OCI-LY1 (cell line): Measurements from ENCODE around the gene ST3GAL2.

Source experiments
- H2AFZ ChIP-seq: fragments of 200-600 bp; sonication (generic), shearing (Covaris generic); 2 replicates; pipeline ENCODE4 v1.6.0; 2014; ENCODE audit warnings: antibody characterized with exemption, mild to moderate bottlenecking, low read length
- H3F3A ChIP-seq: fragments of 200-600 bp; sonication (generic), shearing (Covaris generic); 2 replicates; pipeline ENCODE4 v1.6.0; 2014; ENCODE audit warnings: mild to moderate bottlenecking, antibody characterized with exemption, low read length, moderate library complexity; ENCODE audit not compliant: insufficient read depth
- H3K27ac ChIP-seq: fragments of 200-600 bp; sonication (generic); 2 replicates; pipeline ENCODE4 v1.5.1; 2014; ENCODE audit warnings: low read length, mixed run types, mild to moderate bottlenecking, low read depth; ENCODE audit not compliant: poor library complexity, severe bottlenecking
- H3K27me3 ChIP-seq: fragments of 200-600 bp; sonication (generic); 2 replicates; pipeline ENCODE4 v1.6.0; 2014; ENCODE audit warnings: antibody characterized with exemption, mild to moderate bottlenecking, low read length, moderate library complexity; ENCODE audit not compliant: insufficient read depth
- H3K36me3 ChIP-seq: fragments of 200-600 bp; sonication (generic); 2 replicates; pipeline ENCODE4 v1.6.1; 2014; ENCODE audit warnings: mild to moderate bottlenecking, antibody characterized with exemption, low read length, moderate library complexity, mixed read lengths; ENCODE audit not compliant: insufficient read depth
- H3K4me1 ChIP-seq: fragments of 200-600 bp; sonication (generic); 2 replicates; pipeline ENCODE4 v1.5.1; 2014; ENCODE audit warnings: mild to moderate bottlenecking, low read length, moderate library complexity; ENCODE audit not compliant: insufficient read depth, severe bottlenecking
- H3K4me2 ChIP-seq: fragments of 200-600 bp; sonication (generic), shearing (Covaris generic); 2 replicates; pipeline ENCODE4 v1.6.1; 2014; ENCODE audit warnings: low read length
- H3K4me3 ChIP-seq: fragments of 200-600 bp; sonication (generic); 2 replicates; pipeline ENCODE4 v1.5.1; 2014; ENCODE audit warnings: low read length, low read depth, mild to moderate bottlenecking, mixed read lengths; ENCODE audit not compliant: poor library complexity, severe bottlenecking
- H3K79me2 ChIP-seq: fragments of 200-600 bp; shearing (Covaris generic); 2 replicates; pipeline ENCODE4 v1.6.1; 2016; ENCODE audit warnings: mixed run types, low read length, mixed read lengths; ENCODE audit not compliant: insufficient read depth
- H3K9ac ChIP-seq: fragments of 200-600 bp; sonication (generic), shearing (Covaris generic); 2 replicates; pipeline ENCODE4 v1.6.1; 2014; ENCODE audit warnings: mild to moderate bottlenecking, low read length, mixed read lengths
- H3K9me2 ChIP-seq: fragments of 200-600 bp; sonication (generic), shearing (Covaris generic); 2 replicates; pipeline ENCODE4 v1.6.1; 2014; ENCODE audit warnings: low read depth, mild to moderate bottlenecking, low read length, mixed read lengths
- H3K9me3 ChIP-seq: fragments of 200-600 bp; shearing (Covaris generic); 2 replicates; pipeline ENCODE4 v1.6.1; 2014; ENCODE audit warnings: low read length, mixed read lengths
- H4K20me1 ChIP-seq: fragments of 200-600 bp; sonication (generic), shearing (Covaris generic); 2 replicates; pipeline ENCODE4 v1.6.0; 2016; ENCODE audit warnings: mild to moderate bottlenecking, low read length; ENCODE audit not compliant: insufficient read depth
- EZH2 ChIP-seq: fragments of 200-600 bp; sonication (generic), shearing (Covaris generic); IDR thresholded peaks from 2 replicates; pipeline ENCODE4 v1.8.0; 2017; ENCODE audit warnings: borderline replicate concordance, mixed run types, mild to moderate bottlenecking, antibody characterized with exemption, low read length, moderate library complexity, mixed read lengths
- TF ChIP-seq, protein P1 (sequence below): fragments of 200-600 bp; sonication (generic), shearing (Covaris generic); IDR thresholded peaks from 2 replicates; pipeline ENCODE4 v1.5.1; 2017; ENCODE audit warnings: mild to moderate bottlenecking, antibody characterized with exemption, low read length, moderate library complexity, mixed read lengths

Gene ST3GAL2

DNA sequence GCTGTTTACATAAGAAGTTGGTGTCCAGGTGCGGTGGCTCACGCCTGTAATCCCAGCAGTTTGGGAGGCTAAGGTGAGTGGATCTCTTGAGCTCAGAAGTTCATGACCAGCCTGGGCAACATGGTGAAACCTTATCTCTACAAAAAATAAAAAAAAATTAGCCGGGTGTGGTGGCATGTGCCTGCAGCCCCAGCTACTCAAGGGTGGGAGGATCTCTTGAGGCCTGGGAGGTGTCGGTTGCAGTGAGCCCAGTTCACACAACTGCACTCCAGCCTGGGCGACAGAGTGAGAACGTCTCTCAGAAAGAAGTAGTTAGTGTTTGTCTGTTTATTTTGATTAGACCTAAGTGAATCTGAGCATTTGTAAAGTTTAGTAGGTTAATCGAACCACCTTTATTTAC, 79.3 kb downstream of the ST3GAL2 start:
- no peaks in the 10 kb centered on the region for H3K27me3 ChIP-seq
- H3K27ac ChIP-seq = no peak overlapping the region
- no peaks in the 10 kb centered on the region for H4K20me1 ChIP-seq
- no peaks in the 10 kb centered on the region for H3K4me1 ChIP-seq
- H3K4me3 ChIP-seq = no peak overlapping the region
- no peaks in the 10 kb centered on the region for H3K9me3 ChIP-seq
- TF ChIP-seq, protein P1, sequence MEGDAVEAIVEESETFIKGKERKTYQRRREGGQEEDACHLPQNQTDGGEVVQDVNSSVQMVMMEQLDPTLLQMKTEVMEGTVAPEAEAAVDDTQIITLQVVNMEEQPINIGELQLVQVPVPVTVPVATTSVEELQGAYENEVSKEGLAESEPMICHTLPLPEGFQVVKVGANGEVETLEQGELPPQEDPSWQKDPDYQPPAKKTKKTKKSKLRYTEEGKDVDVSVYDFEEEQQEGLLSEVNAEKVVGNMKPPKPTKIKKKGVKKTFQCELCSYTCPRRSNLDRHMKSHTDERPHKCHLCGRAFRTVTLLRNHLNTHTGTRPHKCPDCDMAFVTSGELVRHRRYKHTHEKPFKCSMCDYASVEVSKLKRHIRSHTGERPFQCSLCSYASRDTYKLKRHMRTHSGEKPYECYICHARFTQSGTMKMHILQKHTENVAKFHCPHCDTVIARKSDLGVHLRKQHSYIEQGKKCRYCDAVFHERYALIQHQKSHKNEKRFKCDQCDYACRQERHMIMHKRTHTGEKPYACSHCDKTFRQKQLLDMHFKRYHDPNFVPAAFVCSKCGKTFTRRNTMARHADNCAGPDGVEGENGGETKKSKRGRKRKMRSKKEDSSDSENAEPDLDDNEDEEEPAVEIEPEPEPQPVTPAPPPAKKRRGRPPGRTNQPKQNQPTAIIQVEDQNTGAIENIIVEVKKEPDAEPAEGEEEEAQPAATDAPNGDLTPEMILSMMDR = no peak
- no peak for TF ChIP-seq EZH2
- no peak overlapping the region for H3K4me2 ChIP-seq
- H2AFZ ChIP-seq = no peak overlapping the region
- no peaks in the 10 kb centered on the region for H3F3A ChIP-seq
- H3K79me2 ChIP-seq = no peaks in the 10 kb centered on the region
- H3K36me3 ChIP-seq = peaks cover 79% of the 10 kb centered on the region
- H3K9me2 ChIP-seq = no peaks in the 10 kb centered on the region
- no peak overlapping the region for H3K9ac ChIP-seq

DNA sequence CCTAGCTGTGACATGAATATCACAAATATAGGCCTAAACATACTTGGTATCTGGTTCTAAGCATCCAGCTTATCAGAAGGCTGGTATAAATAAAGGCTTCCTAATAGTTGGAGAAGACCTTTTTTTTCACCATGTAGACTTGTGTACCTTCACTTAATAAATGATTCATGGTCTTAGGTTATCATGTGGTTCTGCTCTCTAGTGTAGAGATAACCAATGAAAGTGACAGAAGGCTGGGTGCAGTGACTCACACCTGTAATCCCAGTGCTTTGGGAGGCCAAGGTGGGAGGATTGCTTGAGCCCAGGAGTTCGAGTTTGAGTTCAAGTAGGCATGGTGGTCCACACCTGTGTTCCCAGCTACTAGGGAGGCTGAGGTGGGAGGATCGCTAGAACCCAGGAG, 89.1 kb downstream of the ST3GAL2 start:
- Histone ChIP-seq H3K36me3 (peaks cover 37% of the 10 kb centered on the region), H2AFZ (no peak overlapping the region), H3F3A (no peaks in the 10 kb centered on the region; the same call in 1 of the 2 replicates), H3K27me3 (no peaks in the 10 kb centered on the region), H3K9me3 (no peaks in the 10 kb centered on the region), H3K9ac (no peak overlapping the region), H4K20me1 (no peaks in the 10 kb centered on the region), H3K27ac (no peak overlapping the region), H3K9me2 (no peaks in the 10 kb centered on the region), H3K4me3 (no peak overlapping the region), H3K4me2 (no peak overlapping the region), H3K79me2 (peaks cover 20% of the 10 kb centered on the region), H3K4me1 (peaks cover 23% of the 10 kb centered on the region)
- no peak for TF ChIP-seq EZH2
- TF ChIP-seq, protein P1 = no peak

DNA sequence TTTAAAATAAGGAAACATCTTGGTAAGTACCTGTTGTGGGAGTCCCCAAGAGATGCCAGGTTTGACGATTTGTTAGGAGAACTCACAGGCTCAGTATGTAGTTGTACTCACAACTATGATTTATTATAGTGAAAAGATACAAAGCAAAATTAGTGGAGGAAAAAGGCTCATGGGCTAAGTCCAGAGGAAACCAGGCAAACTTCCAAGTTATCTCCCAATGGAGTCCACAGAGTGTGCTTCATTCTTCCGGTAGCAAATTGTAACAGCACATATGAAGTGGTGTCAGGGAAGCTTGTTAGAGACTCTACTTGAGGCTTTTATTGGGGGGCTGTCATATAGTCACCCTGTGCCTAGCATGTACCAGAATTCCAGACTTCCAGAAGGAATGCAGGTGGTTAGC, 89.9 kb downstream of the ST3GAL2 start:
- Histone ChIP-seq H3K79me2 (peaks cover 20% of the 10 kb centered on the region), H4K20me1 (no peaks in the 10 kb centered on the region), H3K4me1 (peaks cover 23% of the 10 kb centered on the region), H3K27ac (no peak overlapping the region), H3K9ac (no peak overlapping the region), H2AFZ (no peak overlapping the region), H3K36me3 (peaks cover 32% of the 10 kb centered on the region), H3K4me3 (no peak overlapping the region), H3F3A (no peaks in the 10 kb centered on the region; the same call in 1 of the 2 replicates), H3K27me3 (no peaks in the 10 kb centered on the region), H3K4me2 (no peak overlapping the region), H3K9me2 (no peaks in the 10 kb centered on the region), H3K9me3 (no peaks in the 10 kb centered on the region)
- TF ChIP-seq, protein P1 = no peak
- TF ChIP-seq EZH2 = no peak
